ENCODE results near the gene DPF3.
"Not testable (repeated sequence)": the region's sequence is repeated elsewhere in the genome, so short reads cannot be mapped to it uniquely, and the experiment has no call there.

Gene DPF3

DNA sequence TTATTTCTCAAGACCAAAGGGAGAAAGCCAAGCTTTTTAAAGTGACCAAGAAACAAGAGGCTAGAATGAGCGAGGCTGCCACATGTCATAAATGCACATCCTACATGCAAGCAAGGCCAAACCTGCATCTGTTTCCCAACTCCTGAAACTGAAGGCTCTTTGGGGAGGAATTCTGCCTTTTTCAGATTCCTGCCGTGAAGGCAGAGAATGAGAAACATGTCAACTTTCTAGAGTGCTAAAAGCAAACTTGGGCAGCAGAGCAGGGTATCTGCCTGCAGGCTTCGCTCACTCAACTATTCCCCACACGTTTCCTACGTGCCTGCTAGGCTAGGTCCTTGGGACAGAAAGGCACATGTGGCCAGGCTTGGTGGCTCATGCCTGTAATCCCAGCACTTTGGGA lies 15.2 kb downstream of the DPF3 start:
- no peak for DNase-seq

DNA sequence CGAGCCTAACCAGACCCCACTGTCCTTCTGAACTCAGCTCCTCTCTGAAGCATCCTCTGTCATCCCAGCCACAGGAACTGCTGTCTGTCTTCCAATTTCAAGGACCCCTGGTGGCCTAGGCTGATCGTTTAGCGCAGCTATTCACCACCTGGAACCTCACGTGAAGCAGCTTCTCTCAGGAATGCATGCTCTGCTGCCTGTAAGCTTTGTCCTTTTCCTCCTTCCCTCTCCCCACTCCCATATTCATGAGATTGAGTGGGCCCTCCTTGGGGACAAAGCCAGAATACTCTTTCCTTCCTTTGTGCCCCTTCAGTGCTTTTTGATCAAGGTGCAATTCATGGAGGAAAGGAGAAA lies 17.2 kb downstream of the DPF3 start:
- no peak for DNase-seq

DNA sequence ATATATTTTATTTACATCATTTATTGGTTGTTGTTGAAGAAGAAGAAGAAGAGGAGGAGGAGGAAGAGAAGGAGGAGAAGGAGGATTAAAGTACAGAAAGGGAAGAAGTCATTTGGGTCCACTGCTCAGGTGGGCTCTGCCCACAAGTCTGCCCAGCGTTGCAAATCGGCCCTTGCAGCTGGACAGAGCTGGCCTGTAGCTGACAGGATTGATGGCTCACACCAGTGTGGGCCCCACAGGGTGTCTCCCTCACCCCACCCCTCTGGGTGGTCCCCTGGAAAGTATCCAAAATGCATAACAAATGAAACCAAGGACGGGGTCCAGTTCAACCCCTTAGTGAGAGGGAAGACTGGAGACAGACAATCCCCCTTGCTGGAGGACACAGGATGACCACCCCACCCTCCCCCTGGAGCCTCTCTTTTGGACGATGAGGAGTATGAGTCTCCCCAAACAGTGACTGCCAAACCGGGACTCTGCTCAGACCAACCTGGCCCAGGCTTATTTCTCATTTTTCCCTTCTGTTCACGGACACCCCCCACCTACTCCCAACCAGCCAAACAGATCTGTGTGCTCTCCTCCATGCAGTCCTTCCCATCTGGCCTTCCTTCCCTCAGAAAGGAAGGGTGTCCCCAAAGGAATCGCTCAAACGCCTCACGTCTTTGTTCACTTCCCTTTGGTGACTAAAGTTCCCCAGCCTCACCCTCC lies 17.7 kb downstream of the DPF3 start:
- no peak for DNase-seq

DNA sequence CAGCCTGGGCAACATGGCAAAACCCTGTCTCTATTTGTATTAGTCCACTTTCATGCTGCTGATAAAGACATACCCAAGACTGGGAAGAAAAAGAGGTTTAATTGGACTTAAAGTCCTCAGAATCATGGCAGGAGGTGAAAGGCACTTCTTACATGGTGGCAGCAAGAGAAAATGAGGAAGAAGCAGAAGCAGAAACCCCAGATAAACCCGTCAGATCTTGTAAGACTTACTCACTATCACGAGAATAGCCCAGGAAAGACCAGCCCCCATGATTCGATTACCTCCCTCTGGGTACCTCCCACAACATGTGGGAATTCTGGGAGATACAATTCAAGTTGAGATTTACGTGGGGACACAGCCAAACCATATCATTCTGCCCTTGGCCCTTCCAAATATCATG lies 23.0 kb downstream of the DPF3 start:
- not testable (repeated sequence) for DNase-seq

DNA sequence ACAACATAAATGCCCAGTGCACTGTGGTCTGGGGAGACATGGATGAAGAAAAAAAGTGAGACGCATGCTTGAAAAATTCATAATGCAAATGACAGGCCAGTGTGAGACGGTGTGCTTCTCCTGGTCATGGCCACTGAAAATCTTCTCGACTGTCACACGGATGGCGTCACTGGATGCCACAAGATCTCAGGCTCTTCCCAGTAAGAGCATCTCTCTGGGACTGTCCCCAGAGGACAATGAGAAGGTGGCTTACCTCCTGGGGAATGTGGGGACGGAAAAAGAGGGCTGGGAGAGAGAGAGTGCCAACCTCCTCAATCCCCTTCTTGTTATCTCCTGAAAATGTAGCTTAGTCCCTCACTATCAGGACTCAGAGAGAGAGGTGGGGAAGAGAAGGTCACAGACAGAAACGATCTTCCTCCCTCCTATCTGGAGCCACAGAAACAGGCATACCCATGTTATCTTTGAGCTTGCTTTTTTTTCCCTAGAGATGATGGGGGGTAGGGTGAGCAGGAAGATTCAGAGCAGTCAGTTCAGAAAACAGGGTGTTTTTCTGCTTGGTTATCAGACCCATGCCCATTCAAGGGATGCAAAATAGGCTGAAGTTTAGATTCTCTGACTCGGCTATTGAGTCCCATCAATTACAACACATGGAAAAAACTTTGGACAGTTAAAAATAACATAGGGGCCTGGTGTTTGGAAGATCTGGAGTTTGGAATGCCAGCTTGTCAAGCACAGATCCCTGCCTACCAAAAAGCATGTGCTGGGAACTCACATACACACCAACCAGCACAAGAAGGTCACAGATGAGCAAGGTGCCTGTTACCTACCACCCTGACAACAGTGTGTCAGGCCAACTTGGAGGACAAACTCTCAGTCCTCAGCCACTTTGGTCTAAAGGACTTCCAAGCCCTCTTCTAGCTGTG lies 24.2 kb downstream of the DPF3 start:
- DNase-seq, result no peak

DNA sequence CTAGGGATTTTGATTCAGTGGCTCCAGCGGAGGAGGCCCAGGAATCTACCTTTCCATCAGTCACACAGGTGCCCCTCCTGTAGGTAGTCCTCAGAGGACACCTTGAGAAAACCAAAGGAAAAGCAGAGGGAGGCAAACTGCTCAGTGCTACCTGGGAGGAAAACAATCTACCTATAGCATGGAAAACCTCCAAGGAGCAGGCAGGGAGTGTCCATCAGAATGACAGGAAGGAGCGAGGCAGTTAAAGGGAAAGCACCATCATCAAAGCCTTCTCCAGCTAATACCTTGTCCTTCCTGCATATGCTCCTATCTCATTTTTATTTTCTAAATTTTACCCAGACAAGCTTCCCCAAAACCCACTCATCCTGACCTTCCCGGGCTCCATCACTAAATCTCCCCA lies 25.4 kb downstream of the DPF3 start:
- no peak for DNase-seq

DNA sequence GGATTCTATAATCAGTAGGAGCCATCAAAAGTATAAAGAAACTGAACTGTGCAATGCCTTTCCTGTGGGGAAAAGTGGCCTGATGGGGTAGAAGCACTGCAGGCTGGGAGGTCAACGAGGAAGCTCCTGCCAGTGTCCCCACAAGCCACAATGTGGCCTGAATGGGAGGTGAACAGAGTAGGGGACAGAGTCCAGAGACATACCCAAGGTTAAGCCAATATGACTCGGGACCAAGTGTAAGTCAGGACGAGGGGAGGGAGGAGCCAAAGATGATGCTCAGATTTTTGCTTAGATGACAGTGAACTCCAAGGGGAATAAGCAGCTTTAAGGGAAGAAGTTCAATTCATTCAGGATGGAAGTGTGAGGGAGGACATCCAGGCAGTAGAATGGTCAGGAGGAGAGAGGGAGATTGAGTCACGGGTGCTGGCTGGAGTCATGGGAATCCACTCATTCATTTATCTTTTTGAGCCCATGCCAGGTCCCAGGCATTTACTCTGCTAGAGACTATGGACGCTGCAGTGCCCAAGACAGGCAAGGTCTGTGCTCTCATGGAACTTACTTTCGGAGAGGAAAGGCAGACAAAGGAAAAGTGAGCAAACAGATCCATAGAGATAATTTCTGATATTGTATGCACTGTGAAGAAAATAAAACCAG lies 29.1 kb downstream of the DPF3 start:
- DNase-seq, result no peak

DNA sequence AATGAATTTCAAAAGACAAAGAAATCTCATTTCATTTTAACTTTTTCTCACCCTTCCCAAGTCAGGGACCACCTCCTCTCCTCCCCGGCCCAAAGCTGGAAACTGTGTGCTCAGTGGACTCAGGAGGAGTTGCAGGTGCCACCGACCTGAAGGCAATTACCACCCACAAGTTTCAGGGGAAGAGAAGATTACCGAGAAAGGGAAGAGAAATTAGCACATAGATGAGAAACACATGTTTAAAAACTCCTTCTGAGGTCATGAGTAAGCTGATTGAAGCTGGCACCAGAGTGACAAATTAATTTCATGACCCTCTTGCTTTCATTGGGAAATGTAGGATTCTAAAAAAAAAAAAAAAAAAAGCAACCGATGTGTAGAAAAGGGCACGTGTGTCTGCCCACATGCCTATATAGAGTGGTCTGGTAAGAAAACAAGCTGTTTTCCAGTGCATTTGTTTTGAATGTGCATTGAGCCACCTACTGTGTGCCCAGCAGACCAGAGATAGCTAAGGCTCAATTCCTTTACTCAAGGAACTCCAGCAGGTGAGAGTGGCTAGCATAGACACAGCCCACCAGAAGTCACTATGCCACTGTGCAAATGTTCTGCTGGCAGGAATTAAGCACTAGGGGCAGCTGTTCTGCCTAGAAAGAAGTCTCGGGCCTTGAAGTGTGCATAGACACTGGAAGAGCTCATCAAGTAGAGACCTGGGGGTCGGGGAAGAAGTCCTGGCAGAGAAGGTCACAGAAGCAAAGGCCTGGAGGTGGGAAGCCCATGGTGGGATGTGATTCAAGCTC lies 30.5 kb downstream of the DPF3 start:
- DNase-seq, result no peak

DNA sequence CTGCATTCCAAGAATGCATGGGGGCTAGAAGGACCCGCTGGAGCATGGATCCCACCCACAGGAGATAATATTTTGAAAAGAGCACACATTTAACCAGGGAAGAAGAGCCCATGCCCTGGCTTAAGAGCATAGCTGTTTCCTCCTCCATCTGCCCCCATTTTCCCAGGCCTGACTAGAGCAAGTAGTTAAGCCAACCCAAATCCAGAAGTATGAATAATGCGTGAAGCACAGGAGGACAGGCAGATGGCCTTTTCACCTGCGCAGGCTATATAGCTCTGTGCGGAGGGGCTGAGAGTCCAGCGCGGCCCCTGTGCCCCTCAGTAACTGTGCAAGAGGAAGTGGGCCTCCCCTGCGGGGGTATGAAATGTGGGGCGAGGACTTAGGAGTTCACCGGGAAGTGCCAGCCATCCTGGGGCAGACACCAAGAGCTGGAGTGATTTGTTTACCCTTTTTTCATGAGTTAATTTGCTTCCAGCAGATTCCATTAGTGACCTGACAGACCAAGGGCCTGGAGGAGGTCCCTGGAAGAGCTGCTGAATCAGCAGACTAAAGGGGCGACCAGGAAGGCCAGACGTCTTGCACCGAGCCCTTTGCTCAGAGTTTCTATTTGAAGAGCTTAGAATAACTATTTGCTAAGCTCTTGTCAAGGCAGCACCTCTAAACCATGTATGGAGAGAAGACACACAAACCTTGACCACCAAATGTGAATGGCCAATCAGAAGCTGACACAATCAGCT lies 37.2 kb downstream of the DPF3 start:
- no peak for DNase-seq

DNA sequence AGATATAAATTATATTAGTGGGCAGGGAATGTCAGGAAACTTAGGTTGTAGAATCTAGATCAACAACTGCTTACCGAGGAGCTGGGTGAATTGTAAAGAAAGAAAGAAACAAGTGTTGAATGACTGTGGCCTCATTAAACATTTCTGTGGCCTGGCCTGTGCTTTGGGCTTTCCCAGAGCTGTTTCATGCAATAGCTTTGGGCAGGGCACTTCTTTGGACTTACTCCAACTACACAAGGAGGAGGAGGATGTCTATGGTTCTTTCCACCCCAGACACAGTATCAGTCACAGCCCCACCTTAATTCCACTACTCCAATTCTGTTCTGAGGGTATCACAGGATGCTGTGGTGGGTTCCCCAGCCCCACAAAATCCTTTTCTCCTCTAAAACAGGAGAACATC lies 38.0 kb downstream of the DPF3 start:
- no peak for DNase-seq

DNA sequence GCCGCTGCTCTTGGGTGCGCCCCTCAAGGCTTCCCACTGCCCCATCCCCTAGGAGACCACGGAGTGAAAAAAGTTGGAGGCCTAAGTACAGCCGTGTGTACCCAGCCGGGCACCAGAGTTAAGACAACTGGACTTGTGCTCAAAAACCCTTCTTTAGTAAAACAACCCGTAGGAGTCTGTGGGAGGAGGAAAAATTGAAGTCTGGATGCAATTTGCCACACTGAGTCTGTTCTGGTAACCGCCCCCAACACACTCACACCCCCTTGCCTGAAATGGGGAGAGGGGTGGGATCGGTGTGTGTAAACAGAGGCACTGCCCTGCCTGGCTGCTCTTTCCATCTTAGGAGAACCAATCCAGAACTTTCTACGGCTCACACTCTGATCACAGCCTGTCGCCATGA lies 41.7 kb downstream of the DPF3 start:
- no peak for DNase-seq

DNA sequence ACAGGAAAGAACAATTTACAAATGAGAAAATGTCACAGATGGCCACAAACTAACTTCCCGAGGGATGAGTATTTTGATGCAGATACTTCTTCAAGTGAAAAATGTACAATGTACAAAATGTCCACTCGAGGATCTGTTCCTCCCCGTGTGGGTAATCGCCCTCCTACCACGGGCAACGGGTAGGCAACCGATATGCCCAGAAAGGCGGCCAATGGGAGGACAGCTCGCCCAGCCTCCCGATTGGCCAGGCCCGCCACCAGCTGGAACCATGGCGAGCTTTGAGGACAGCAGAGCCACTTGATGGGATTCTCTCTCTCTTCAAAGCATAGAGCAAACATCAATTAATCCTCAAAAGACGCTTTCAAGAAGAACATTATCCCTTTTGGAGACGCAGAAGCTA lies 42.3 kb downstream of the DPF3 start:
- no peak for DNase-seq

DNA sequence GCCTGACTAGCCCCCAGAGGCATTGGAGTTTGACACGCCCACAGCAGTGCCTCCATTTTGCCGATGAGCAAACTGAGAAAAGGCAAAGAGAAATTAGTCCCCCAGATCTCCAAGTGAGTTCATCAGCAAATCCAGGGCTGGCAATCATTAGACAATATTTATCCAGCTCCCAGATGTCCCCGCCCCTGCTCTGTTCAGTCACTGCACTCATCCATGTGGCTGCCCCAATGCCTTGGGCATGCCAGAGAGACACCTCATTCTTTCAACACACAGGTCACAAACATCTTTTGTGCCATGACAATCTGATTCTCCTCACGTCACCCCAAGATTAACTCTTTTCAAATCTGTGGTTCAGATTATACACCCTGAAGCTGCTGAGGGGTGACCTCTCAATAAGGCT lies 43.5 kb downstream of the DPF3 start:
- DNase-seq, result no peak

DNA sequence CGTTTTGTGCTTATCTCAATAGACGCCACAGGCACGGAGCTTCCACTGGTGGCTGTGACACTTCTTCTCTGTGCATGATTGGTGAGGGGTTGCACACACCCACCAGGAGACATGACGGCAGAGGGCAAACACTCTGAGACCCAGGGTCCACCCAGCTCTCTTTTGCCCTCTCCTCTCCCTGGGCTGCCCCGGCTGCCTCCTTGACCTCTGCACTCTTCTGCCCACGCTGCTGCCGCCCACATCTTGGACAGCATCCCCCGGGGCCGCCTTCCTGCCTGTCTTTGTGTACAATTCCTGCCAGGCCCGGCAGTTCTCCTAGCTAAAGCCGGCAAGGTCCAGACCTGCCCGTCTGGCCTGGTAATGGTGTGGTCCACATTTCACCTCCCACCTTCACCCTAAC lies 44.7 kb downstream of the DPF3 start:
- no peak for DNase-seq

DNA sequence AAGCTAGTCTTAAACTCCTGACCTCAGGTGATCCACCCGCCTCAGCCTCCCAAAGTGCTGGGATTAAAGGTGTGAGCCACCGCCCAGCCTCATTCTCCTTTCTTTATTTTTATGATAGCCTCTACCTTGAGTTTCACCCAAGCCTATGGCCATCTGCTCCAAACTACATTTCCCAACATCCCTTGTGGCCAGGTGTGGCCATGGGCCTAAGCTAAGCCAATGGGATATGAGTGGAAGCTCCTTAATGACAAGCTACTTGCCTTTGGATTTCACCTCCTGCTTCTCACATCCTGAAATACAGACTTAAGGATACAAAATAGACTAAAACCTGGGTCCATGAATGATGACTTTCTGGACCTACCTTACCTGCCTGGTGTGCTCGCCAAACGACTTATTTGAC lies 46.2 kb downstream of the DPF3 start:
- no peak for DNase-seq

DNA sequence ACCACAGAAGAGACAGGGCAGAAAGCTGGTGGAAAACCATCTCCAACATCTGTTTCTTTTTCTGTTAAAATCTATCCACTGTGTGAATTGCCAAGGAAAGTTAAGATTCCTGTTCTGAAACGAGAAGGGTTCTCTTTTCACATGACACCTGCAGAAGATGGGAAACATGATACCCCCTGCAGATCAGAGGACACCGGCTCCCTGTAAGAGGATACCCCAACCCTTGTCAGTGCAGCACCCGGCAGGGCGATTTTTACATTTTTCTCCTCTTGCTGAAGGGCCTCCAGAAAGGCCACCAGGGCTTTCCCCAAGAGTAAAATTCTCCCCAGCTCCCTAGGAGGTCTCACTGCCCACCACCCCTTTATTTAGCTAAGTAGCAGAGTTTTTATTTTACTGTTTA lies 48.2 kb downstream of the DPF3 start:
- no peak for DNase-seq

DNA sequence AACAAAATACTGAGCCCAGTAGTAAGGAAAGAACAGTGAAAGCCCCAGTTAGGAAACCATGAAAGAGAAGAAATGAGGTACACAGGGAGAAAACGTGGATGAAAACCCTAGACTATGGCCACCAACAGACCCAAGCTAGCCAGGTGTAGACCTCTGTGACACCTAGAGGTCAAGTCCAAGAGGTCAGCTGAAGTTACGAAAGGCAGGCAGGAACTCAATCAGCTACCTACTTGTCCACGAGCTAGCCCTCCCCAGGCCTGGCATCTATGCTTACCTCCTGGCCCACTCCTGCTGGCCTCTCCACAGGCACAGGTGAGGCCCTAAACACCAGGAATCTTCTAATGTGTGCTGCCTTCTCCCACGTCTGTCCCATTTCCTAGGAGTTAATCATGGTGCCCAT lies 48.7 kb downstream of the DPF3 start:
- DNase-seq, result no peak

DNA sequence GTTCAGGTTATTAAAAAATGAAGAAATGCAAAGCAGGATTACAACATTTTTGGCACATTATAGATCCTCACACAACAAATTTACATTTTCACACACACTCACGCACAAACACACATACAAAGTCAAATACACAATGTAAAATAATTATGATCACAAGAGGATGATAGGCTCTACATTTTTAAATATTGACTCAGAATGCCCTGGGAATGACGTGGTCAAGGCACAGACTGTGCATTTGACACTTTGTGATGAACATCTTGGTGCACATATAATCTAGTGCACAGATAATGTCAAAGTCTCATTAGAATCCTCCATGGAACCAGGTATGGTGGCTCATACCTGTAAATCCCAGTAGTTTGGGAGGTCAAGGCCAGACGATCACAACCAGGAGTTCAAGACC lies 49.4 kb downstream of the DPF3 start:
- no peak for DNase-seq

DNA sequence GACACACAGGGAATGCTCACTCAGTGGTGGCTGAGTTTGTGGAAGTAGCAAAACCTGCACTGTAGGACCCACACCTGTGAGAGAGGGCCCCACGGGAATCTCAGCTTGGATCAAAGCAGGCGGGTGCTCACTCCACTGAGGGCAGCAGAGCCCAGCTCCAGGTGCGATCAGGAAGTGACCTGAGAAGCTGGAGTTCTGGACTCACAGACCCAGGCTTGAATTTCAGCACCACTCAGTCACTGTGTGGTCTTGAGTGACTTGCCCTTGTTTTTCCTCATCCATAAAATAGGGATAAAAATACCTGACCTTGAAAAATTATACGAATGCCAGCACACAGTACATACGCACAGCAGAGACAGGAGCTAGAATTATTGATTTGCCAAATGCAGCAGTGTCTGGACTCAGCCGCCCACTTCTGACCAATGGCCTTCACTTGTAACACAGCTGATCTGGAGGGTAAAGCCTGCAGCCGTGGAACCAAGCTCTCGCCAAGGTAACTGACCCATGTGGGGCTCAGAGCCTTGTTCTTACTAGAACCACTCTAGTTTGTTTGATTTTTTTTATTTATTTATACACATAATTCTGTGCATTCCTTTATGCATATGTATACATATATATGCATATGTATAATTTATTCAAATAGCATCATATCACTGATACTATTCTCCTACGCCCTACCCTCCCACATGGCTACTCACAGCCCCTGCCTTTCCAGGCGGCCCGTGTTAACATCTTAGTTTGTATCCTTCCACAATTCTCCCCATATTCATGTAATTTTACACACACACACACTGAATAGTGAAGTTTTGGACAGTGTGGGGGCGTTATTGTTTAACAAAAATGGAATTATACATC lies 53.9 kb downstream of the DPF3 start:
- DNase-seq, result no peak

DNA sequence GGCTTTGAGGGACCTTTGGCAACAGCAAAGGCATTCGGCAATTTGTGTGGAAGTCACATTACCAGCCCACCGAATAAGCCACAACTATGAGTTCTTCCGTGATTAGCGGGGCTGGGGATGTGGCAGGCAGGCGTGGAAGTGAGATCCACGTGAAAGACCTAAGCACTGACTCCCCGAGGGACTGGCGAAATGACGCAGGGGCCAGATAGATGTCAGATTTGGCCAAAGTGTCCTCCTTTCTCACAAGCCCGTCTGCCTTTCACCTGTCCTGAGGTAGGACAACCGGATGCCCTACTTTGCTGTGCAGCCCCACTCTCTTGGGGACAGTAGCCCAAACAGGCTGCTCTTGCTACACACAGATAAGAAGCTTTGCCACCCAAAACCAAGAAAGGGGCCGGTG lies 54.5 kb downstream of the DPF3 start:
- DNase-seq, result no peak

DNA sequence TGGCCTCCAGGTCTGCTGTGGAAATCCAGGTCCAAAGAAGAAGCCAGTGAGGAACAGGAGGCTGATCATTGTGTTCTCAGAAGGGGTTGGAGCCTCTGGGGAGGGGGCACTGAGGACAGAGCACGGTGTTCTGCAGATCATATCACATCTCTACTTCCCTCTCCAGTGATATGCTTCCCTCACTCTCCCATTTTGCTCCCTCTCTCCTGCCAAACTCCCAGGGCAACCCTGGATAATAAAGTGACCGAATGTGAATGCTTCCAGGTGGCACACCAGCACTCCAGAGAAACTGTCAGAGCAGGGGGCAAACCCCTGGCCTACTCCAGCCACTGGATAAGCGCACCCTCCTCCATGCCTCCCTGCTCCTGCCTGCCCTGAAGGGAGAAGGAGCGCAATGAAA lies 57.8 kb downstream of the DPF3 start:
- DNase-seq, result no peak

DNA sequence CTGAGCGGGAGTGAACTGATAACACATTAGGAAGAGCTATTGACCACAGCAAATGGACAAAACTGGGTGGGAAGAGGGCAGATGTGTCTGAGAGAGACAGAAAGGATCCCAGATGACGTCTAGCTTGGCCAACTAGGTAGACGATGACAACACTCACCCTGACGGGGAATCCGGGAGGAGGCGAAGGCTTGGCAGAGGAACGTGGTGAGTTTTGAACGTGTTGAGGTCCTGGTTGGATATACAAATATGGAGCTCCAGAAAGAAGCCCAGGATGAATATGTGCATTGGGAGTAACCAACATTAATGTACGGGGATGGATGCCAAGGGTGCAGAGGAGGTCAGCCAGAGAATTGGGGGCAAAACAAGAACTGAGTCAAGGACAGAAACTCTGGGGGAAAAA lies 60.7 kb downstream of the DPF3 start:
- no peak for DNase-seq

Data from NCI-H1436 treated with DMSO at 0.1 percent for 48 hours (cell line).